Vagina (tissue), 2 donors: Measurements from ENCODE around the gene CTNNBL1. TPM values are rescaled to one million over a fixed set of nuclear protein-coding genes. Genes with fewer than 3 reads are reported as not detected.

Source experiments
- DNase-seq, 2 donors: peaks; one replicate each; pipeline ENCODE4 v3.0.0-alpha.2; 2017; ENCODE audit errors: extremely low spot score in 2 of 2
- H3K27ac ChIP-seq: fragments of 200-600 bp; sonication (generic); one replicate; pipeline ENCODE4 v1.5.1; 2019
- H3K27me3 ChIP-seq: fragments of 200-600 bp; sonication (generic); one replicate; pipeline ENCODE4 v1.5.1; 2019
- H3K36me3 ChIP-seq, 2 donors: fragments of 200-600 bp; sonication (generic); one replicate each; pipeline ENCODE4 v1.5.1; 2017 to 2019
- H3K4me1 ChIP-seq: fragments of 200-600 bp; sonication (generic); one replicate; pipeline ENCODE4 v1.5.1; 2019
- H3K4me3 ChIP-seq, 2 donors: fragments of 200-600 bp; sonication (generic); 1 replicate in 1 of 2; 2 replicates in 1 of 2; pipeline ENCODE4 v1.5.1; 2016 to 2019
- H3K9me3 ChIP-seq: fragments of 200-600 bp; sonication (generic); one replicate; pipeline ENCODE4 v1.5.1; 2019
- CTCF ChIP-seq, 3 experiments: fragments of 450-650 bp in 2 of 3; fragments of 200-600 bp in 1 of 3; sonication (generic) in 1 of 3; IDR thresholded peaks; one replicate each; pipeline ENCODE4 v1.5.1; 2017 to 2019; ENCODE audit warnings: antibody characterized with exemption in 3 of 3, mild to moderate bottlenecking in 2 of 3, moderate library complexity in 2 of 3
- POLR2A ChIP-seq, 2 donors: fragments of 450-650 bp; IDR thresholded peaks; one replicate each; pipeline ENCODE4 v1.6.1; 2017; ENCODE audit warnings: antibody characterized with exemption in 2 of 2, mild to moderate bottlenecking in 2 of 2, moderate library complexity in 2 of 2
- POLR2AphosphoS5 ChIP-seq, 2 donors: sonication (generic); formaldehyde crosslinking; IDR thresholded peaks; one replicate each; pipeline ENCODE4 v1.9.0; 2017; ENCODE audit warnings: antibody characterized with exemption in 2 of 2, mild to moderate bottlenecking in 2 of 2, low read depth in 1 of 2; ENCODE audit not compliant: insufficient read depth in 1 of 2
- intact Hi-C: fragments of 100-400 bp; cut with DNase I; formaldehyde crosslinking; loops from one replicate; pipeline ENCODE4 v1.15.1; 2023
- total RNA-seq: library from RNA; depleted of rRNA; stranded (reverse); fragments of >200 nt; gene quantifications from one replicate; pipeline ENCODE4 v1.2.3, GENCODE V29; 2016

CTNNBL1 gene
- total RNA-seq, 1 donor from 2014 or later = 40.3 TPM

GRCh38 chr20:37686762-37687477 lies 6.9 kb upstream of the CTNNBL1 start:
- H3K27me3 ChIP-seq = no peaks in the 10 kb centered on the region
- H3K4me3 ChIP-seq = no peak overlapping the region
- intact Hi-C loops = no loop called here
- H3K36me3 ChIP-seq = no peaks in the 10 kb centered on the region
- TF ChIP-seq CTCF (IDR thresholded peaks at IDR 0.05) (no peak), POLR2A (IDR thresholded peaks at IDR 0.05) (no peak), POLR2AphosphoS5 (IDR thresholded peaks at IDR 0.05; ENCODE audit: insufficient read depth in 1 of 2, low read depth in 1 of 2) (no peak)
- H3K27ac ChIP-seq = no peak overlapping the region
- H3K9me3 ChIP-seq = no peaks in the 10 kb centered on the region
- DNase-seq = no peak
- H3K4me1 ChIP-seq = no peaks in the 10 kb centered on the region

- no peak for DNase-seq
- no peak overlapping the region for H3K4me3 ChIP-seq
- H3K4me1 ChIP-seq = no peaks in the 10 kb centered on the region
- no peak for TF ChIP-seq POLR2AphosphoS5 (IDR thresholded peaks at IDR 0.05; ENCODE audit: insufficient read depth in 1 of 2, low read depth in 1 of 2)
- TF ChIP-seq CTCF (IDR thresholded peaks at IDR 0.05) = no peak
- no peak for TF ChIP-seq POLR2A (IDR thresholded peaks at IDR 0.05)
- H3K36me3 ChIP-seq = no peaks in the 10 kb centered on the region
- intact Hi-C loops = no loop called here
- no peak overlapping the region for H3K27ac ChIP-seq
- H3K27me3 ChIP-seq = no peaks in the 10 kb centered on the region
- H3K9me3 ChIP-seq = no peaks in the 10 kb centered on the region
These were observed 6.4 kb upstream of the CTNNBL1 start for GRCh38 chr20:37687478-37687805.

- Histone ChIP-seq H3K4me1 (peaks cover 3% of the 10 kb centered on the region), H3K4me3 (no peak overlapping the region), H3K36me3 (no peaks in the 10 kb centered on the region), H3K27ac (no peak overlapping the region), H3K9me3 (no peaks in the 10 kb centered on the region), H3K27me3 (no peaks in the 10 kb centered on the region)
- no peak for DNase-seq
- TF ChIP-seq POLR2A (IDR thresholded peaks at IDR 0.05) (no peak), CTCF (IDR thresholded peaks at IDR 0.05) (no peak), POLR2AphosphoS5 (IDR thresholded peaks at IDR 0.05; ENCODE audit: insufficient read depth in 1 of 2, low read depth in 1 of 2) (no peak)
- intact Hi-C loops = no loop called here
These were observed 5.7 kb upstream of the CTNNBL1 start for GRCh38 chr20:37688093-37688492.

- Histone ChIP-seq H3K4me1 (peaks cover 23% of the 10 kb centered on the region), H3K4me3 (no peak overlapping the region), H3K27ac (no peak overlapping the region), H3K27me3 (no peaks in the 10 kb centered on the region), H3K36me3 (no peaks in the 10 kb centered on the region), H3K9me3 (no peaks in the 10 kb centered on the region)
- no peak for TF ChIP-seq POLR2AphosphoS5 (IDR thresholded peaks at IDR 0.05; ENCODE audit: insufficient read depth in 1 of 2, low read depth in 1 of 2)
- no peak for TF ChIP-seq CTCF (IDR thresholded peaks at IDR 0.05)
- TF ChIP-seq POLR2A (IDR thresholded peaks at IDR 0.05) = no peak
- DNase-seq = no peak
- intact Hi-C loops = no loop called here
These were observed 3.0 kb upstream of the CTNNBL1 start for GRCh38 chr20:37690626-37691369.
